GM18907 (cell line): ENCODE data around the gene ECI1.
"Not testable (repeated sequence)": the region's sequence is repeated elsewhere in the genome, so short reads cannot be mapped to it uniquely, and the experiment has no call there.

Experiments
- ATAC-seq: cut with Tn5 transposase; IDR thresholded peaks from one replicate; pipeline ENCODE4 v1.9.1; 2021; ENCODE audit warnings: mild to moderate bottlenecking, moderate library complexity; ENCODE audit not compliant: unreplicated experiment

The ECI1 gene

GRCh38 chr16:2280981-2281542, 29.7 kb upstream of the ECI1 start:
- no peak for ATAC-seq

- no peak for ATAC-seq
Observed at GRCh38 chr16:2280461-2280860, 29.1 kb upstream of the ECI1 start.

GRCh38 chr16:2278956-2279800, 27.8 kb upstream of the ECI1 start:
- no peak for ATAC-seq

GRCh38 chr16:2278272-2278608, 26.9 kb upstream of the ECI1 start:
- no peak for ATAC-seq

GRCh38 chr16:2277466-2278271, 26.3 kb upstream of the ECI1 start:
- no peak for ATAC-seq

- ATAC-seq: no peak
Observed at GRCh38 chr16:2276368-2277195, 25.2 kb upstream of the ECI1 start.

- ATAC-seq: no peak
Observed at GRCh38 chr16:2275476-2276367, 24.3 kb upstream of the ECI1 start.

GRCh38 chr16:2273931-2274330, 22.5 kb upstream of the ECI1 start:
- no peak for ATAC-seq

GRCh38 chr16:2273484-2273883, 22.1 kb upstream of the ECI1 start:
- ATAC-seq: no peak

GRCh38 chr16:2271848-2272461, 20.6 kb upstream of the ECI1 start:
- no peak for ATAC-seq

GRCh38 chr16:2270588-2271470, 19.4 kb upstream of the ECI1 start:
- no peak for ATAC-seq

GRCh38 chr16:2270070-2270462, 18.7 kb upstream of the ECI1 start:
- ATAC-seq: no peak

GRCh38 chr16:2267913-2268666, 16.7 kb upstream of the ECI1 start, which contains the start of gene RNPS1:
TSS of gene RNPS1 (minus strand) at chr16:2268126. CDS start at chr16:2264643, 3,483 bp downstream.
- peak; percentile 77 for ATAC-seq

GRCh38 chr16:2267505-2267912, 16.1 kb upstream of the ECI1 start:
- ATAC-seq: peak; percentile 63

- not testable (repeated sequence) for ATAC-seq
Observed at GRCh38 chr16:2266887-2267286, 15.5 kb upstream of the ECI1 start.

GRCh38 chr16:2263026-2263425, 11.6 kb upstream of the ECI1 start:
- ATAC-seq: not testable (repeated sequence)

GRCh38 chr16:2260250-2260649, 8.9 kb upstream of the ECI1 start:
- no peak for ATAC-seq

GRCh38 chr16:2258530-2258929, 7.1 kb upstream of the ECI1 start:
- not testable (repeated sequence) for ATAC-seq
